Spleen (tissue), 11 donors: Measurements from ENCODE around the gene KCTD21. TPM values are rescaled to one million over a fixed set of nuclear protein-coding genes. Genes with fewer than 3 reads are reported as not detected.
"Not testable (repeated sequence)": the region's sequence is repeated elsewhere in the genome, so short reads cannot be mapped to it uniquely, and the experiment has no call there.

Source experiments
- DNase-seq: peaks from one replicate; pipeline ENCODE4 v3.0.0-alpha.2; 2020
- H3K27ac ChIP-seq, 8 donors: fragments of 200-600 bp; sonication (generic) in 7 of 8; 1 replicate in 4 of 8; 2 replicates in 4 of 8; pipeline versions ENCODE4 v1.5.0 to v1.8.0; 2016 to 2021; ENCODE audit warnings: inconsistent platforms in 4 of 8, mild to moderate bottlenecking in 4 of 8, moderate library complexity in 1 of 8
- H3K27me3 ChIP-seq, 7 donors: fragments of 200-600 bp; sonication (generic) in 6 of 7; replicated peaks in 1 of 7; 1 replicate in 4 of 7; 2 replicates in 3 of 7; pipeline versions ENCODE4 v1.5.0 to v1.8.0; 2016 to 2021; ENCODE audit warnings: inconsistent platforms in 3 of 7, mild to moderate bottlenecking in 1 of 7
- H3K36me3 ChIP-seq, 6 donors: fragments of 200-600 bp; sonication (generic) in 5 of 6; 1 replicate in 4 of 6; 2 replicates in 2 of 6; pipeline versions ENCODE4 v1.5.0 to v1.8.0; 2016 to 2021; ENCODE audit warnings: inconsistent platforms in 2 of 6
- H3K4me1 ChIP-seq, 6 donors: fragments of 200-600 bp; sonication (generic) in 5 of 6; 1 replicate in 3 of 6; 2 replicates in 3 of 6; pipeline versions ENCODE4 v1.5.0 to v1.8.0; 2016 to 2021; ENCODE audit warnings: inconsistent platforms in 3 of 6
- H3K4me3 ChIP-seq, 8 donors: fragments of 200-600 bp; sonication (generic) in 7 of 8; 1 replicate in 4 of 8; 2 replicates in 4 of 8; pipeline versions ENCODE4 v1.5.0 to v1.8.0; 2016 to 2021; ENCODE audit warnings: inconsistent platforms in 4 of 8, mild to moderate bottlenecking in 4 of 8, moderate library complexity in 2 of 8
- H3K9me3 ChIP-seq, 8 donors: fragments of 200-600 bp; sonication (generic) in 7 of 8; 1 replicate in 4 of 8; 2 replicates in 4 of 8; pipeline versions ENCODE4 v1.5.0 to v1.8.0; 2016 to 2021; ENCODE audit warnings: inconsistent platforms in 4 of 8
- CTCF ChIP-seq, 11 experiments: fragments of 200-600 bp in 7 of 11; fragments of 450-650 bp in 4 of 11; sonication (generic) in 4 of 11; IDR thresholded peaks in 8 of 11; conservative IDR thresholded peaks in 3 of 11; 1 replicate in 7 of 11; 2 replicates in 4 of 11; pipeline versions ENCODE4 v1.4.0 to v1.8.0; 2016 to 2021; ENCODE audit warnings: antibody characterized with exemption in 11 of 11, inconsistent platforms in 4 of 11, mild to moderate bottlenecking in 1 of 11
- POLR2A ChIP-seq, 3 donors: fragments of 450-650 bp; IDR thresholded peaks; one replicate each; pipeline ENCODE4 v1.5.1; 2017; ENCODE audit warnings: antibody characterized with exemption in 3 of 3, mild to moderate bottlenecking in 1 of 3
- POLR2AphosphoS5 ChIP-seq, 3 donors: sonication (generic); formaldehyde crosslinking; IDR thresholded peaks; one replicate each; pipeline ENCODE4 v1.5.1; 2017; ENCODE audit warnings: antibody characterized with exemption in 3 of 3
- WGBS, 5 donors: extraction: QIAGEN DNeasy Blood & Tissue Kit in 3 of 5; methylation state at CpG; one replicate each; pipeline versions ENCODE4 v1.1.5 to v1.1.7; 2013 to 2018; 5-methylcytosine and 5-hydroxymethylcytosine counted together
- intact Hi-C: fragments of 100-400 bp; cut with DNase I; formaldehyde crosslinking; loops from one replicate; pipeline ENCODE4 v1.15.0; 2023; ENCODE audit warnings: low total_unique reads
- polyA plus RNA-seq, 3 donors: library from polyadenylated mRNA; stranded (reverse); fragments of 200-250 nt; gene quantifications; one replicate each; pipeline ENCODE4 v1.2.1, GENCODE V29; 2013
- total RNA-seq, 7 donors: library from RNA; depleted of rRNA in 3 of 7; stranded (reverse); fragments of >200 nt in 3 of 7; fragmentation: NEBNext Ultra II Directional in 4 of 7; extraction: Animal tissue kit (Norgen Biotek cat#: 25700) in 4 of 7; gene quantifications; one replicate each; pipeline versions ENCODE4 v1.1.0 to v1.2.1, GENCODE V29; 2016 to 2021
- donor health status: healthy with polysubstance abuse.
- donor health status: DM: no; HTN: no; CAD: no; lungs with moderate emphysema.
- donor health status: DM: no; HTN: no; CAD: no.
- donor health status: Bipolar disorder and iron deficiency.
- donor health status: healthy.
- donor health status: DM: no; HTN: no; CAD: no.
- donor health status: DM: yes; HTN: yes; CAD: no.

The KCTD21 gene
- total and polyA plus RNA-seq, 10 donors: 1.2 to 13.6 (median 6.4) TPM

- no peak for DNase-seq
- H3K9me3 ChIP-seq: no peaks in the 10 kb centered on the region
- peaks cover 0 to 46% (median 18%) of the 10 kb centered on the region in 6 donors for H3K4me1 ChIP-seq
- no peak overlapping the region for H3K4me3 ChIP-seq
- H3K36me3 ChIP-seq: peaks cover 0 to 68% (median 36%) of the 10 kb centered on the region in 6 donors
- no peaks in the 10 kb centered on the region for H3K27me3 ChIP-seq
- intact Hi-C loops: loop anchor here (5.0 kb wide), 1 partner anchor 342 kb away; no protein-coding TSS in a partner anchor
- no peak for TF ChIP-seq CTCF (IDR thresholded peaks at IDR 0.05 in 8 of 11, conservative IDR thresholded peaks at IDR 0.05 in 3 of 11)
- TF ChIP-seq POLR2A (IDR thresholded peaks at IDR 0.05): no peak
- no peak for TF ChIP-seq POLR2AphosphoS5 (IDR thresholded peaks at IDR 0.05)
- WGBS, 5 donors: 91 to 93% (median 92%) methylated on average over 7 of the region's 7 CpGs
- H3K27ac ChIP-seq: no peak overlapping the region
Measured at GRCh38 chr11:78224906-78225420, 36.5 kb upstream of the KCTD21 start.

DNA sequence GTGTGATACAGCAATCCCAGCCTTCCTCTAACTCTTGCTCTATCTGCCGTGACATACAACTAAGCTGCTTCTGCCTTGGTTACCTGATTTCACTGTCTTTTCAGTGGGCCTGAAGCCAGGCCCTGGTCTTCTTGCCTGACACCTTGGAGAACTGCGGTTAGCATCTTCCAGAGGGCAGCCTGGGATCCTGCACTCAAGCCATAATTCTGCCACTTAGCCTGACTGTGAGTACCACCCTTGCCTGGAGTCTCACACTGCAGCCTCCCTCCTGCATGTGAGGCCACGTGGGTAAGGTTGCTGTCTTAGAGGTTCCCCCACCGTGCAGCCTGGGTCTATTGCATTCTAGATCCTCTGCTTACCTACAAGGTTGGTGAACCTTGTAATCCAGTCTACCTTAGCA is 36.1 kb upstream of the KCTD21 start:
- peaks cover 0 to 46% (median 18%) of the 10 kb centered on the region in 6 donors for H3K4me1 ChIP-seq
- no peaks in the 10 kb centered on the region for H3K27me3 ChIP-seq
- intact Hi-C loops: no loop called here
- peaks cover 0 to 73% (median 40%) of the 10 kb centered on the region in 6 donors for H3K36me3 ChIP-seq
- DNase-seq: no peak
- TF ChIP-seq POLR2A (IDR thresholded peaks at IDR 0.05) (no peak), POLR2AphosphoS5 (IDR thresholded peaks at IDR 0.05) (no peak), CTCF (IDR thresholded peaks at IDR 0.05 in 8 of 11, conservative IDR thresholded peaks at IDR 0.05 in 3 of 11) (no peak)
- H3K4me3 ChIP-seq: no peak overlapping the region
- H3K27ac ChIP-seq: no peak overlapping the region
- 88 to 94% (median 91%) methylated on average over 4 of the region's 4 CpGs for WGBS, 5 donors
- H3K9me3 ChIP-seq: no peaks in the 10 kb centered on the region

GRCh38 chr11:78223320-78223954 is 35.0 kb upstream of the KCTD21 start:
- Histone ChIP-seq H3K9me3 (no peaks in the 10 kb centered on the region), H3K36me3 (peaks cover 0 to 84% (median 50%) of the 10 kb centered on the region in 6 donors), H3K4me1 (peaks cover 0 to 40% (median 15%) of the 10 kb centered on the region in 6 donors), H3K27me3 (no peaks in the 10 kb centered on the region), H3K27ac (no peak overlapping the region), H3K4me3 (no peak overlapping the region)
- no peak for DNase-seq
- 71 to 81% (median 75%) methylated on average over 9 of the region's 9 CpGs for whole genome bisulfite sequencing, 5 donors
- intact Hi-C loops: no loop called here
- TF ChIP-seq CTCF (IDR thresholded peaks at IDR 0.05 in 8 of 11, conservative IDR thresholded peaks at IDR 0.05 in 3 of 11) (no peak), POLR2A (IDR thresholded peaks at IDR 0.05) (no peak), POLR2AphosphoS5 (IDR thresholded peaks at IDR 0.05) (no peak)

- H3K4me3 ChIP-seq, H3K27me3 ChIP-seq, H3K9me3 ChIP-seq, intact Hi-C loops, H3K27ac ChIP-seq, DNase-seq: not testable (repeated sequence)
- Histone ChIP-seq H3K4me1 (peaks cover 0 to 33% (median 10%) of the 10 kb centered on the region in 6 donors), H3K36me3 (peaks cover 0 to 91% (median 54%) of the 10 kb centered on the region in 6 donors)
- 85 to 92% (median 86%) methylated on average over 10 of the region's 10 CpGs for WGBS, 5 donors
Measured at GRCh38 chr11:78222726-78223125, 34.3 kb upstream of the KCTD21 start.
